NCI-H774 (cell line): ENCODE results near the gene SLC2A8.
A peak's percentile ranks its signal among the peaks of the same experiment; 100 is the strongest.

Experiments
- DNase-seq: peaks from one replicate; lab custom pipeline; 2025; lab: John Stamatoyannopoulos, UW

The SLC2A8 gene

GRCh38 chr9:127403507-127404192 is 6.7 kb downstream of the SLC2A8 start:
- DNase-seq: no peak

- no peak for DNase-seq
Observed at GRCh38 chr9:127404631-127405030, 7.7 kb downstream of the SLC2A8 start.

GRCh38 chr9:127405344-127406125 is 8.6 kb downstream of the SLC2A8 start:
- no peak for DNase-seq

- no peak for DNase-seq
Observed at GRCh38 chr9:127406799-127407491, 10.0 kb downstream of the SLC2A8 start.

GRCh38 chr9:127407492-127407843 is 10.5 kb downstream of the SLC2A8 start:
- DNase-seq: no peak

- no peak for DNase-seq
Observed at GRCh38 chr9:127411122-127411521, 14.2 kb downstream of the SLC2A8 start.

- no peak for DNase-seq
Observed at GRCh38 chr9:127415141-127415540, 18.2 kb downstream of the SLC2A8 start.

- DNase-seq: no peak
Observed at GRCh38 chr9:127415657-127416056, 18.7 kb downstream of the SLC2A8 start.

- peak; percentile 14 for DNase-seq
Observed at GRCh38 chr9:127417131-127418036, 20.4 kb downstream of the SLC2A8 start.

GRCh38 chr9:127418037-127418471 is 21.1 kb downstream of the SLC2A8 start:
- no peak for DNase-seq

- DNase-seq: no peak
Observed at GRCh38 chr9:127419348-127419747, 22.4 kb downstream of the SLC2A8 start.

GRCh38 chr9:127421057-127421456 is 24.1 kb downstream of the SLC2A8 start:
- DNase-seq: no peak

GRCh38 chr9:127422133-127422782 is 25.3 kb downstream of the SLC2A8 start:
- no peak for DNase-seq

GRCh38 chr9:127422787-127423186 is 25.8 kb downstream of the SLC2A8 start:
- DNase-seq: no peak

- DNase-seq: no peak
Observed at GRCh38 chr9:127423476-127423933, 26.5 kb downstream of the SLC2A8 start.

- DNase-seq: peak; percentile 92
Observed at GRCh38 chr9:127423934-127424675, 27.1 kb downstream of the SLC2A8 start, which contains the start of gene ZNF79. Gene ZNF79, plus strand, starts transcription at chr9:127424382. Its CDS starts 406 bp downstream, at chr9:127424788.

- DNase-seq: no peak
Observed at GRCh38 chr9:127424676-127424999, 27.7 kb downstream of the SLC2A8 start.

GRCh38 chr9:127426756-127427155 is 29.8 kb downstream of the SLC2A8 start:
- DNase-seq: no peak

- DNase-seq: no peak
Observed at GRCh38 chr9:127428348-127428747, 31.4 kb downstream of the SLC2A8 start.

GRCh38 chr9:127430415-127430814 is 33.4 kb downstream of the SLC2A8 start:
- no peak for DNase-seq
